DMS114 treated with DMSO at 0.1 percent for 48 hours (cell line): Measurements from ENCODE around the gene SCARF1.

ENCODE experiments used
- DNase-seq: peaks from one replicate; lab custom pipeline; 2025; ENCODE audit not compliant: unreplicated experiment; lab: John Stamatoyannopoulos, UW

Gene SCARF1

GRCh38 chr17:1601571-1601970 is 44.0 kb downstream of the SCARF1 start:
- DNase-seq, result no peak

GRCh38 chr17:1598399-1599095 is 47.0 kb downstream of the SCARF1 start:
- no peak for DNase-seq

GRCh38 chr17:1597861-1598342 is 47.6 kb downstream of the SCARF1 start:
- DNase-seq, result no peak

- DNase-seq, result no peak
Observed at GRCh38 chr17:1593630-1593931, 52.0 kb downstream of the SCARF1 start.

GRCh38 chr17:1592751-1593629 is 52.5 kb downstream of the SCARF1 start:
- DNase-seq, result no peak

GRCh38 chr17:1591474-1592090 is 54.0 kb downstream of the SCARF1 start:
- DNase-seq, result no peak

- DNase-seq, result no peak
Observed at GRCh38 chr17:1590747-1591473, 54.6 kb downstream of the SCARF1 start.

- DNase-seq, result no peak
Observed at GRCh38 chr17:1590029-1590746, 55.3 kb downstream of the SCARF1 start.

GRCh38 chr17:1588821-1589585 is 56.5 kb downstream of the SCARF1 start:
- DNase-seq, result no peak

- DNase-seq, result no peak
Observed at GRCh38 chr17:1584167-1584566, 61.4 kb downstream of the SCARF1 start.
